RKO (cell line): ENCODE measurements around the gene IL3RA.
"Not testable (repeated sequence)": the region's sequence is repeated elsewhere in the genome, so short reads cannot be mapped to it uniquely, and the experiment has no call there.

Experiments used
- DNase-seq: peaks from one replicate; pipeline ENCODE4 v3.0.0-alpha.2; 2016; ENCODE audit warnings: low spot score

The IL3RA gene

GRCh38 chrX:1398431-1399340 is 62.1 kb downstream of the IL3RA start:
- DNase-seq: no peak

GRCh38 chrX:1400049-1400448 is 63.5 kb downstream of the IL3RA start:
- no peak for DNase-seq

GRCh38 chrX:1400742-1401471 is 64.3 kb downstream of the IL3RA start:
- DNase-seq: no peak

DNA sequence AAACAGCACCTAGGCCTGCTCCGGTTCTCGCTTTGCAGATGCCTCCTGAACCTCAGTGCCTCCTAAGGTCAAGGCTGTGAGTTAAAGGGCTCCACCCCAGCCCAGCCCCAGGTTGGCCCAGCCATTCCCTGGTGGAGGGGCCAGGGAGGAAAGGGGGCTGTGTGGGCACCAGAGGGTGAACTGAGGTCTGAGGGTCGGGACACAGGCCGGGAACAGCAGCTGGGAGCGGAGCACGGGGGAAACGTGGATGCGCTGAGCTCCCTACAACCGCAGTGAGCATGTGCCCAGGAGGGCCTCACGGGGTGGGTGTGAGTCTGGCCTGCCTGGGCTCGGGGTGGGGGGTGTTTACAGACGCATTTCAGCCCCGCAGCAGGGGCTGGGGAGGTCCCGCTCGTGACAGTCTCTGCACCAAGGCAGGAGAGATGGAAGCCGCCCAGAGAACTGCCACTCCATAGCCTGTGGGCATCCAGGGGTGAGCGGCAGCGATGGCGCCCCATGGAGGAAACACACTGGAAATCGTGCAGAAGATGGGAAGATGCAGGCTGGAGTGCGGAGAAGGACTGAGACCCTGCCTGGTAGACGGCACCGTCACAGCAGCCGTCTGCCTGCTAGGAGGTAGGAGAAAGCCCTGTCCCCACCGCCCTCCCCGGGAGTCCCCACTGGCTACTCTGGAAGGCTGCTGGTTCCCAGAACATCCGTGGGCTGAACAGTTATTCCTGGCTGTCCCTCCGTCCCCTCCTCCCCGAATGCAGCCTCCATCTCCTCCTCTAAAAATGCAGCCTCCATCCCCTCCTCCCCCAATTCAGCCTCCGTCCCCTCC is 65.2 kb downstream of the IL3RA start:
- DNase-seq: no peak

DNA sequence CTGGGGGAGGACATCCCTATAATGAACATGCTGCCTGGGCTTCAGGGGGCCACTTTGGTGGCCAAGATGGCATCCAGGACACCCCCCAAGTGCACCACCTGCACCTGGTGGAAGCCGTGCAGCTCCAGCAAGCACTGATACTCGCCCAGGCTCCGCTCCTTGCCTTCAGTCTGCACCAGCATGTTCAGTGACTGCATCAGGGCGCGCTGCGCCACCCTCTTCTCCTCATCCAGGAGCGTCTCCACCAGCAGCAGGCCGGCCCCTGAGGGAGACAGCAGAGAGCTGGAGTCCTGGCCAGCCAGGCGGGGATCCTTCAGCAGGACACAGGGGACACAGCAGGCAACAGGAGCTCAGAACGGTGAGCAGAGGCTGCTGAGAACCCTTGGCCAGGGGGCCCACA is 66.6 kb downstream of the IL3RA start:
- no peak for DNase-seq

GRCh38 chrX:1403867-1404266 is 67.3 kb downstream of the IL3RA start:
- not testable (repeated sequence) for DNase-seq

DNA sequence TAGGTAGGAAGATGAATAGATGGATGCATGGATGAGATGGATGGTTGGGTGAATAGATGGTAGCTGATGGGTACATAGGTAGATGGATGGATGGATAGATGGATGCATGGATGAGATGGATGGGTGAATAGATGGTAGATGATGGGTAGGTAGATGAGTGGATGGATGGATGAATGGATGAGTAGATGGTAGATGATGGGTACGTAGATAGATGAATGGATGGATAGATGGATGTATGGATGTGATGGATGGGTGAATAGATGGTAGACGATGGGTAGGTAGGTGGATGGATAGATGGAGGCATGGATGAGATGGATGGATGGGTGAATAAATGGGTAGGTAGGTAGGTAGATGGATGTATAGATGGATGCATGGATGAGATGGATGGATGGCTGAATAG is 69.2 kb downstream of the IL3RA start:
- not testable (repeated sequence) for DNase-seq

DNA sequence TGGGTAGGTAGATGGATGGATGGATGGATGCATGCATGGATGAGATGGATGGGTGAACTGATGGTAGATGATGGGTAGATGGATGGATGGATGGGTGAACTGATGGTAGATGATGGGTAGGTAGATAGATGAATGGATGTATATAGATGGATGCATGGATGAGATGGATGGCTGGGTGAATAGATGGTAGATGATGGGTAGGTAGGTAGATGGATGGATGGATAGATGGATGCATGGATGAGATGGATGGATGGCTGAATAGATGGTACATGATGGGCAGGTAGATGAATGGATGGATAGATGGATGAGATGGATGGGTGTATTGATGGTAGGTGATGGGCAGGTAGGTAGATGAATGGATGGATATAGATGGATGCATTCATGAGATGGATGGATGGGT is 70.5 kb downstream of the IL3RA start:
- DNase-seq: no peak

DNA sequence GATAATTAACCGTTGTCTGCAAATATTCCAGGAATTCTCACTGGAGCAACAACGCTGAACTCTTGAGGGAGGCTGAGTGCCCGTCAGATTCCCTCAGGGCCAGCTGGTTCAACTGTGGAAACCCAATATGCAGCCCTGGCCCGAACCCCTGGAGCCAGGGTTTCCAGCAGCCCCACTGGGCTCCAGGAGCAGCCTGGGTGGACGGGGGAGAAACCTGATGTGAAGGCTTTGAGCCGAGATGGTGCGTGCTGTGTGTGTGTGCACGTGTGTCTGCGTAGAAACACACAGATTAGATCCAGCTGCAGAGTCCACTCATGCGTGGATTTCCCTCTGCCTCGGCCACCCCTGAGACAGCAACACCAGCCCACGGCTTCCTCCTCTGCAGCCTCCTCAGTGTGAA is 74.7 kb downstream of the IL3RA start:
- DNase-seq: no peak

DNA sequence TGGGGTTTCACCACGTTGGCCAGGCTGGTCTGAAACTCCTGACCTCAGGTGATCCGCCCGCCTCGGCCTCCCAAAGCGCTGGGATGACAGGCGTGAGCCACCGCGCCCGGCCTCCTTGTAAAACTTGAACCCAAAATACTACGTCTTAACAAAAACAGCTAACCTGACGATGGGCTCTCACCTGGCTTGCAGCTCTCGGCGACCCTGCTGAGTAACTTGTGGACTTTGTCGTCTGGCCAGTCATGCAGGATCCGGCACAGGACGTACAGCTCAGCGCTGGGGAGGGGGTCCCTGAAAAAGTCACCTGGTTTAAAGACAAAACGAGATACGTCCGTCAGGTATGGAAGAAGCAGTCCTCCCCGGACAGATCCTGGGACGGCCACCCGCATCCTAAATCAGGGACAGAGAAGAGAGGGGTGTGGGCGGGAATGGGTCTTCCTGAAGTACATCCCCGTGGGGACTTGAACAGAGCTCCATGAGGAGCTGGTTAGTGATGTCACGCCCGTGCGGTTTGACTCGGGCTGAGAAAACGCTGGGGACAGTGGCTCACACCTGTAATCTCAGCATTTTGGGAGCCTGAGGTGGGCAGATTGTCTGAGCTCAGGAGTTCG is 76.1 kb downstream of the IL3RA start:
- DNase-seq: no peak

DNA sequence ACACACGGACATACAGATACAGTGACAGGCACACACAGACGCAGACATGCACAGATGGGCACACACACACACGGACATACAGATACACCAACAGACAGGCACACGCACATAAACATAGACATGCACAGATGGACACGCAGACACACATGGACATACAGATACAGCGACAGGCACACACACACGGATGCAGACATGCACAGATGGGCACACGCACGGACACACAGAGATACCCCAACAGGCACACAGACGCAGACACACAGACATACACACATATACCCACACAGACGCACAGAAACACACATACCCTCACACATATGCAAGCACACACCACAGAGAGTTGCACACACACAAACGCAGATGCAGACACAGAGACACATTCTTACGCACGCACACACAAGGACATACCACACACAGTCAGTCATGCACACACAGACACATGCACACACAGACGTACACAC is 79.8 kb downstream of the IL3RA start:
- no peak for DNase-seq

DNA sequence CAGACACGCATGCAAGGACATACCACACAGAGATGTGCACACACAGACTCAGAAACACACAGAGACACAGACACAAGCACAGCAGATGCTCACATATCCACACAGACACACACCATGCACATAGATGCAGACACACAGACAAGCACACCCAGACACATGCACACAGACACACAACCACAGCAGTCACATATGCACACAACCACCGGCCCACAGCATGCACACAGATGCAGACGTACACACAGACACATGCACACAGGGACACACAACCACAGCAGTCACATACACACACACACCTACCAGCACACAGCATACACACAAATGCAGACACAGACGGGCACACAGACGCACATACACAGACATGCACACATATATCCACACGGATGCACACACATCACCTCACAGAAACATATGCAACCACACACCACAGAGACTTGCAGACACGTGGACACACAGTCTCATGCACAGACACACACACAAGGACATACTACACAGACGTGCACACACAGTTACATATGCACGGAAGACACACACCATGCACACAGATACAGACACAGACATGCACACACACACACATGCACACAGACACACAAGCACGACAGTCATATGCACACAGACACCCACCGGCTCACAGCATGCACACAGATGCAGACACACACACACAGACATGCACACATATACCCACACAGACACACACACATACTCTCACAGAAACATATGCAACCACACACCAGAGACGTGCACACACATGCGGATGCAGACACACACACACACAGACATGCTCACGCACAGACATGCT is 80.6 kb downstream of the IL3RA start:
- DNase-seq: no peak

GRCh38 chrX:1417921-1418771 is 81.6 kb downstream of the IL3RA start:
- DNase-seq: no peak

DNA sequence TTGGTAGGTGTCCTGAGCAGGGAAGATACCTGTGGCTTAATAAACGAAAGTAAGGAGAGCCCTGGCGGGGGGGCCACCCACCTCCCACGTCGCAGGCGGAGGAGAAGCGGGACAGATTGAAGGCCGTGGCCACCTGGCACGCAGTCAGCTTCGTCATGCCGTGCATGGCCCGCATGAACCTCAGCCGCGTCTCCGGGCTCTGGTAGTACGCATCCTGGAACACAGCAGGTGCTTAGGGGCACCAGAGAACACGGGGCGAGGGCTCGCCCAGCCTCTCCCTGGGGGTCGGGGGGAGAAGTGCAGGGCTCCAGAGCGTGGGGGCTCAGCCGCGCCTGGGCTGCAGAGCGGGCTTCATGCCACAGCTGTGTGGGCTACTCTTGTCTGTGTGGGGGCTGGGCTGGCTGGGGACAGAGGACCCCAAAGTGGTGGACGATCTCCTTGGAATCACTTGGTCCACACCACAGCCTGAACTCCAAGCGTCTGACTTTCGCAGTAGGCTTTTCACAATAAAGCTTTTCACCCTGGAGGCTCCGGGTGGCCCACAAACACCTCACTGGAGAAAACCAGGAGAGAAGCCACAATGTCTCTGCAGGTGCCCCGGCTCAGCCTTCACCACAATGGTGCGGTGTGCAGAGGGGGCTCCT is 82.4 kb downstream of the IL3RA start:
- no peak for DNase-seq

DNA sequence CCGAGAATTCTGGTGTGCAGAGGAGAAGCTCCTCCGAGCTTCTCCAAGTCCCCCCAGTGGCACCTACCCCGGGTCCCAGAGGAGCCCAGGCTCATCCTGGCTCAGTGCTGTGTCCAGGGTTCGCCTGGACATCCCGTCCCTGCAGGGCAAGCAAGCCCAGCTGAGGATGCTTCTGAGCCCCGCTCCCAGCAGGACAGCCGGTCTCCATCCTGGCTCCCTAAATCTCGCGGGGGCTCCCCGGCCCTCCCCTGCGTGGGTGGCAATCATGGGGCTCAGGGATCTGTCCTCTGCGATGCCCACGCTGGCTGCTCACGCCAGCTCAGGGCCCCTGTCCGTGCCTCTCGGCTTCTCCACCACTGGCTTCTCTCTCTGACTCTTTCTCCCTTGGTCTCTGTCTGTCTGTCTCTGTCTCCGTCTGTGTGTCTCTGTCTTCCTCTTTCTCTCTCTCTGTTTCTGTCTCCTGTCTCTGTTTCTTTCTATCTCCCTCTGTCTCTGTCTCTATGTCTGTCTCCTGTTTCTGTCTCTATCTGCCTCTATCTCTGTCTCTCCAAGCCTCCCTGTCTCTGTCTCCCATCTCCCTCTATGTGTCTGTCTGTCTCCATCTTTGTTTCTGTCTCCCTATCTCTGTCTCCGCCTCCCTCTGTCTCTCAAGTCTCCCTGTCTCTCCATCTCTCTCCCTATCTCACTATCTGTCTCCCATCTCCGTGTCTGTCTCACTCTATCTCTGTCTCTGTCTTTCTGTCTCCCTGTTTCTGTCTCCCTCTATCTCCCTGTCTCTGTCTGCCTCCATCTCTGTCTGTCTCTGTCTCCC is 83.2 kb downstream of the IL3RA start:
- no peak for DNase-seq

DNA sequence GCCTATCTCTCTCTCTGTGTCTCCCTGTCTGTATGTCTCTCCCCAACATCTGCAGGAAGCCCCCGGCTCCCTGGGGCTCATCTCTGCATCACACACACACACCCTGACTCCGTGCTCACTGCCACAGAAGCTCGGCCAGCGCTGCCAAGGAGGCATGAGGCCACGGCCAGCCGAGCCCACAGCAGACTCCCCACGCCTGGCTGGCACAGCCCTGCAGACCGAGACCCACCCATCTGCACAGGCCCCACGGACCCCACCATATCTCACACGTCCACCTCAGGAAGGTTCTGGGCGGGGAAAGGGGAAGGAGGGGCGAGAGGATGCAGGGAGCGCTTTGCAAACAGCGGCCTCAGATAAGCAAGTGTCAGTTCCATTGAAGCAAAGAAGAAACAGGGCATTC is 83.8 kb downstream of the IL3RA start:
- DNase-seq: no peak

GRCh38 chrX:1421433-1422134 is 85.0 kb downstream of the IL3RA start:
- no peak for DNase-seq

- no peak for DNase-seq
These were observed 85.5 kb downstream of the IL3RA start for GRCh38 chrX:1422135-1422465.
